ENCODE data around the gene MC1R. TPM values are rescaled to one million over a fixed set of nuclear protein-coding genes. Genes with fewer than 3 reads are reported as not detected.
"Not testable (repeated sequence)": the region's sequence is repeated elsewhere in the genome, so short reads cannot be mapped to it uniquely, and the experiment has no call there.

The MC1R gene
- total RNA-seq, 2 experiments from 2014 or later = 2.0 to 2.5 TPM

DNA sequence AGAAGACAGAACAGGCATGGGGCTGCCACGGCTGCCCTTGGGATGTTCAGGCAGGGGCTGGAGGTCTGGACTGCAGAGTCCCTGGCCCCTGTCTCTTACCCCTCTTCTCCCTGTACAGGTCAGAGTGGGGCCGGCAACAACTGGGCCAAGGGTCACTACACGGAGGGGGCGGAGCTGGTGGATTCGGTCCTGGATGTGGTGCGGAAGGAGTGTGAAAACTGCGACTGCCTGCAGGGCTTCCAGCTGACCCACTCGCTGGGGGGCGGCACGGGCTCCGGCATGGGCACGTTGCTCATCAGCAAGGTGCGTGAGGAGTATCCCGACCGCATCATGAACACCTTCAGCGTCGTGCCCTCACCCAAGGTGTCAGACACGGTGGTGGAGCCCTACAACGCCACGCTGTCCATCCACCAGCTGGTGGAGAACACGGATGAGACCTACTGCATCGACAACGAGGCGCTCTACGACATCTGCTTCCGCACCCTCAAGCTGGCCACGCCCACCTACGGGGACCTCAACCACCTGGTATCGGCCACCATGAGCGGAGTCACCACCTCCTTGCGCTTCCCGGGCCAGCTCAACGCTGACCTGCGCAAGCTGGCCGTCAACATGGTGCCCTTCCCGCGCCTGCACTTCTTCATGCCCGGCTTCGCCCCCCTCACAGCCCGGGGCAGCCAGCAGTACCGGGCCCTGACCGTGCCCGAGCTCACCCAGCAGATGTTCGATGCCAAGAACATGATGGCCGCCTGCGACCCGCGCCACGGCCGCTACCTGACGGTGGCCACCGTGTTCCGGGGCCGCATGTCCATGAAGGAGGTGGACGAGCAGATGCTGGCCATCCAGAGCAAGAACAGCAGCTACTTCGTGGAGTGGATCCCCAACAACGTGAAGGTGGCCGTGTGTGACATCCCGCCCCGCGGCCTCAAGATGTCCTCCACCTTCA is 16.2 kb downstream of the MC1R start:
- Mint-ChIP-seq H3K27me3 (peaks cover 6% of the 10 kb centered on the region), H3K36me3 (ENCODE audit: low read depth) (no peaks in the 10 kb centered on the region), H3K4me1 (ENCODE audit: low read depth) (no peaks in the 10 kb centered on the region), H3K27ac (no peak overlapping the region), H3K9me3 (no peaks in the 10 kb centered on the region), H3K4me3 (no peak overlapping the region)
- intact Hi-C loops (cut with micrococcal nuclease) = no loop called here
- no peak for ATAC-seq
- ChIA-PET CTCF (interaction anchor here (0.7 kb wide), 1 partner anchor 24 kb away, joined by 3 read pairs; no protein-coding TSS in a partner anchor), POLR2A (no interaction called here)
- TF ChIP-seq, protein P1, sequence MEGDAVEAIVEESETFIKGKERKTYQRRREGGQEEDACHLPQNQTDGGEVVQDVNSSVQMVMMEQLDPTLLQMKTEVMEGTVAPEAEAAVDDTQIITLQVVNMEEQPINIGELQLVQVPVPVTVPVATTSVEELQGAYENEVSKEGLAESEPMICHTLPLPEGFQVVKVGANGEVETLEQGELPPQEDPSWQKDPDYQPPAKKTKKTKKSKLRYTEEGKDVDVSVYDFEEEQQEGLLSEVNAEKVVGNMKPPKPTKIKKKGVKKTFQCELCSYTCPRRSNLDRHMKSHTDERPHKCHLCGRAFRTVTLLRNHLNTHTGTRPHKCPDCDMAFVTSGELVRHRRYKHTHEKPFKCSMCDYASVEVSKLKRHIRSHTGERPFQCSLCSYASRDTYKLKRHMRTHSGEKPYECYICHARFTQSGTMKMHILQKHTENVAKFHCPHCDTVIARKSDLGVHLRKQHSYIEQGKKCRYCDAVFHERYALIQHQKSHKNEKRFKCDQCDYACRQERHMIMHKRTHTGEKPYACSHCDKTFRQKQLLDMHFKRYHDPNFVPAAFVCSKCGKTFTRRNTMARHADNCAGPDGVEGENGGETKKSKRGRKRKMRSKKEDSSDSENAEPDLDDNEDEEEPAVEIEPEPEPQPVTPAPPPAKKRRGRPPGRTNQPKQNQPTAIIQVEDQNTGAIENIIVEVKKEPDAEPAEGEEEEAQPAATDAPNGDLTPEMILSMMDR (IDR thresholded peaks at IDR 0.05) = no peak
- DNase-seq = no peak

GRCh38 chr16:89935620-89936019 is 17.0 kb downstream of the MC1R start:
- CTCF ChIA-PET; intact Hi-C loops (cut with micrococcal nuclease); H3K4me3 Mint-ChIP-seq; ATAC-seq; H3K27me3 Mint-ChIP-seq; H3K9me3 Mint-ChIP-seq; DNase-seq; H3K27ac Mint-ChIP-seq; H3K4me1 Mint-ChIP-seq (ENCODE audit: low read depth); H3K36me3 Mint-ChIP-seq (ENCODE audit: low read depth): not testable (repeated sequence)
- POLR2A ChIA-PET = interaction anchor here (0.6 kb wide), 1 partner anchor 75 kb away, joined by 4 read pairs; no protein-coding TSS in a partner anchor

- Mint-ChIP-seq H3K9me3 (no peaks in the 10 kb centered on the region), H3K27ac (no peak overlapping the region), H3K4me3 (no peak overlapping the region), H3K36me3 (ENCODE audit: low read depth) (no peaks in the 10 kb centered on the region), H3K27me3 (peaks cover 3% of the 10 kb centered on the region), H3K4me1 (ENCODE audit: low read depth) (no peaks in the 10 kb centered on the region)
- CTCF ChIA-PET = no interaction called here
- TF ChIP-seq, protein P1 (IDR thresholded peaks at IDR 0.05) = no peak
- POLR2A ChIA-PET = interaction anchor here (0.6 kb wide), 1 partner anchor 75 kb away, joined by 4 read pairs; no protein-coding TSS in a partner anchor
- DNase-seq (no peak), ATAC-seq (no peak)
- intact Hi-C loops (cut with micrococcal nuclease) = no loop called here
Measured at GRCh38 chr16:89936034-89936433, 17.4 kb downstream of the MC1R start.

DNA sequence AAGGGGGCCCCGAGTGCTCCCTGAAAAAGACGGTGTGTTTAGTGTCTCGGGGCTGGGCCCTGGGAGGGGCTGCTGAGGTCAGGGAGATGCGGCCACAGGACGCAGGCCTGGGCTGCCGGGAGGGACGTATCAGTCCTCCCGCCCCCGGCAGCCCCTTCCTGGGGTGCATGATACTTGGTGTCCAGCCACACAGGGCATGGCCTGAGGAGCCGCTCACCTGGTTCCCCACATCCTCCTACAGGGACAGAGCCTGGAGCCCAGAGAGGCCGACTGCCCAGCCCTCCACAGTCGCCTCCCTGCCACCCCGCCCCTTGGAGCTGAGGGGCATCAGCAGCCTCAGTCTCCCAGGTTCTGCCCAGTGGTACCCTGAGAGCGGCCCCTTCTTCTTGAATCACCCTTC is 17.8 kb downstream of the MC1R start:
- Mint-ChIP-seq H3K27me3 (peaks cover under 1% of the 10 kb centered on the region), H3K4me1 (ENCODE audit: low read depth) (no peaks in the 10 kb centered on the region), H3K4me3 (no peak overlapping the region), H3K9me3 (no peaks in the 10 kb centered on the region), H3K36me3 (ENCODE audit: low read depth) (no peaks in the 10 kb centered on the region), H3K27ac (no peak overlapping the region)
- intact Hi-C loops (cut with micrococcal nuclease) = no loop called here
- ATAC-seq = no peak
- DNase-seq = no peak
- ChIA-PET POLR2A (no interaction called here), CTCF (no interaction called here)
- TF ChIP-seq, protein P1 (IDR thresholded peaks at IDR 0.05) = no peak

DNA sequence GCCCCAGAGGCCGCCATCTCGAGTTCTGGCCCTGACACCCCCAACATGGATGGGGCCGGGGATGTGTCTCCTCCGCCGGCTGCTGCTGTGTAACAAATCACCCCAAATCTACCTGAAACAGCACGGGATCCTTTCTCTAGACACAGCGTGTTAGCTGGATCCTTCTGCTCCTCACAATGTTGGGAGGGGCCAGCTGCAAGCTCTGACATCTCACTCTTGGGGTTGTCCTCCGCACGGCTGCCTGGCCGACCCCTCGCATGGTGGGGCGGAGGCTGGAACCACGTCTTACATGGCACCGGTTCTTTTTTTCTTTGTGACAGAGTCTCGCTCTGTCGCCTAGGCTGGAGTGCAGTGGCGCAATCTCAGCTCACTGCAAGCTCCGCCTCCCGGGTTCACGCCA is 18.3 kb downstream of the MC1R start:
- ChIA-PET CTCF (no interaction called here), POLR2A (no interaction called here)
- Mint-ChIP-seq H3K4me3 (no peak overlapping the region), H3K27ac (no peak overlapping the region), H3K36me3 (ENCODE audit: low read depth) (no peaks in the 10 kb centered on the region), H3K27me3 (peaks cover 3% of the 10 kb centered on the region), H3K4me1 (ENCODE audit: low read depth) (no peaks in the 10 kb centered on the region), H3K9me3 (no peaks in the 10 kb centered on the region)
- DNase-seq (no peak), ATAC-seq (no peak)
- intact Hi-C loops (cut with micrococcal nuclease) = no loop called here
- TF ChIP-seq, protein P1 (IDR thresholded peaks at IDR 0.05) = no peak

Data from activated CD8-positive, alpha-beta T cell treated with anti-CD3 and anti-CD28 coated beads for 36 hours (primary cell).